Stimulated activated CD8-positive, alpha-beta memory T cell treated with anti-CD3 and anti-CD28 coated beads, Interleukin-2, amount 100 ng/mL, for 1 hour (primary cell): ENCODE results near the gene SMARCA5.
"Not testable (repeated sequence)": the region's sequence is repeated elsewhere in the genome, so short reads cannot be mapped to it uniquely, and the experiment has no call there.

Experiments used
- DNase-seq, 2 donors: peaks; one replicate each; pipeline ENCODE4 v3.0.0-alpha.2; 2020; ENCODE audit warnings: low read depth in 2 of 2

The SMARCA5 gene, protein sequence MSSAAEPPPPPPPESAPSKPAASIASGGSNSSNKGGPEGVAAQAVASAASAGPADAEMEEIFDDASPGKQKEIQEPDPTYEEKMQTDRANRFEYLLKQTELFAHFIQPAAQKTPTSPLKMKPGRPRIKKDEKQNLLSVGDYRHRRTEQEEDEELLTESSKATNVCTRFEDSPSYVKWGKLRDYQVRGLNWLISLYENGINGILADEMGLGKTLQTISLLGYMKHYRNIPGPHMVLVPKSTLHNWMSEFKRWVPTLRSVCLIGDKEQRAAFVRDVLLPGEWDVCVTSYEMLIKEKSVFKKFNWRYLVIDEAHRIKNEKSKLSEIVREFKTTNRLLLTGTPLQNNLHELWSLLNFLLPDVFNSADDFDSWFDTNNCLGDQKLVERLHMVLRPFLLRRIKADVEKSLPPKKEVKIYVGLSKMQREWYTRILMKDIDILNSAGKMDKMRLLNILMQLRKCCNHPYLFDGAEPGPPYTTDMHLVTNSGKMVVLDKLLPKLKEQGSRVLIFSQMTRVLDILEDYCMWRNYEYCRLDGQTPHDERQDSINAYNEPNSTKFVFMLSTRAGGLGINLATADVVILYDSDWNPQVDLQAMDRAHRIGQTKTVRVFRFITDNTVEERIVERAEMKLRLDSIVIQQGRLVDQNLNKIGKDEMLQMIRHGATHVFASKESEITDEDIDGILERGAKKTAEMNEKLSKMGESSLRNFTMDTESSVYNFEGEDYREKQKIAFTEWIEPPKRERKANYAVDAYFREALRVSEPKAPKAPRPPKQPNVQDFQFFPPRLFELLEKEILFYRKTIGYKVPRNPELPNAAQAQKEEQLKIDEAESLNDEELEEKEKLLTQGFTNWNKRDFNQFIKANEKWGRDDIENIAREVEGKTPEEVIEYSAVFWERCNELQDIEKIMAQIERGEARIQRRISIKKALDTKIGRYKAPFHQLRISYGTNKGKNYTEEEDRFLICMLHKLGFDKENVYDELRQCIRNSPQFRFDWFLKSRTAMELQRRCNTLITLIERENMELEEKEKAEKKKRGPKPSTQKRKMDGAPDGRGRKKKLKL

DNA sequence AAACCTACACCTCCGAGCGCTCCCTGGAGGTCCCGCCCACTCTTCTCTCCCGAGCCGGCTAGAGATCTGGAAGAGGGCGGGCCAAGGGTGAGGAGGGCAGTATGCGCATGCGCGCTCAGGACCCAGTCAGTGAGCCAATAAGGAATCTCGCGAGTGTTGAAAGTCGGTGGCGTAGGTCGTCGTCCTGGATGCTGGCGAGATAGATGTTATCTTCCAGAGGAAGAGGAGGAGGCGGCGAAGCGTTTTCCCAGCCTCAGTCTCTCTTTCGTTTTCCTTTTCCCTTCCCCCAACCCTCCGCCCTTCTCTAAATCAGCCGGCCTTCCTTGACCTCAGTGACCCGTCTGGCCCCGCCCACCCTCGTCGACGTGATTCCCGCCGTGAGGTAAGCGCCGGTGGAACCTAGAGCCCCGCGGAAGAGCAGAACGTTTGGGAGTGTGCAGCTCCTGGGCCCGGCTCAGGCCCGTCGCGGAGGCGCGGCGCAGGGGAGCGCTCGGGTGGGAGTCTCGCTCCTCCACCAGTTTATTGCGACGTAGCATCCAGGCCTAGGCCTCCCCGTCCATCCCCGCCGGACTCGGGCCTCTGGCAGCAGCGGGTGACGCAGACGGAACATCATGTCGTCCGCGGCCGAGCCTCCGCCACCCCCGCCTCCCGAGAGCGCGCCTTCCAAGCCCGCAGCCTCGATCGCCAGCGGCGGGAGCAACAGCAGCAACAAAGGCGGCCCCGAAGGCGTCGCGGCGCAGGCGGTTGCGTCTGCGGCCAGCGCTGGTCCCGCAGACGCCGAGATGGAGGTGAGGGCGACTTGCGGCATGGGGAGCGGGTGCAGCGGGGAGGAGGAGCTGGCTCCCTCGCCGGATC, at the start of gene SMARCA5:
TSS of gene SMARCA5 (plus strand) at position 389 of the 855 bp plus-strand sequence. CDS start at position 612, 223 bp downstream.
- peak; percentile 82 to 92 for DNase-seq

DNA sequence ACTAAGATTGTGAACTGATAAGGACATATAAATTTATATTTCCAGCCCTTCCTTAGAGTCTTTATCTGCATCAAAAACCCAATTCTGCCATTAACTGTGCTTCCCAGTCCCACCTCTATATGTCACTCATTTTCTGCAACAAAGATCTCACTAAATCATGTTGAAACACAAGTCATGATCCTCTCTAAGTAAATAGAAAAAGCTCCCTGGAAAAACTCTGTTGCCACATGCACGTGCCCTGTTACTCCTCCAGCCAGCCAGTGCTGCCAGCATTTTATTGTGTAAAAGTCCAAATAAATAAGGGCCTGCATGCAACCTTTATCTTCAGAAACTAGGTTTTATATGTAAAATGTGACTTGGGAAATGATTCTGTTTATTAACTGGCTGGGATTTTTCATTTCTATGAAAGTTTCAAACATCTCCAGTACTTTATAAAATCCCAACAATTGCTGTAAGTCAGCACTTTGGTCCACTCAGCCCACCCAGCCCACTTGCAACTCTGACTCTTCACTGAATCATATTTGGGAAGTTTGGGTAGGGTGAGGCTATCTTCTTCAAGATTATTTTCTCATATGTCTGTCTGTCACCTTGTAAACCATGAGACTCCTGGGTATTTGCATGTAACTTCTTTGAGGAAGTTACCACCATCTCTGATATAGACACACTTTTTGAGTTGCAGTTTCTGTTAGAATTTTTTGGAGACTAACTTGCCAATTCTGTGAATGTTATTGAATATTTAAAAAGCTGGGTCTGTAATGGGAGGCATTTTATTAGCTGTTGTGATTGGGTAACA, 40.0 kb upstream of the SMARCA5 start:
- no peak for DNase-seq

DNA sequence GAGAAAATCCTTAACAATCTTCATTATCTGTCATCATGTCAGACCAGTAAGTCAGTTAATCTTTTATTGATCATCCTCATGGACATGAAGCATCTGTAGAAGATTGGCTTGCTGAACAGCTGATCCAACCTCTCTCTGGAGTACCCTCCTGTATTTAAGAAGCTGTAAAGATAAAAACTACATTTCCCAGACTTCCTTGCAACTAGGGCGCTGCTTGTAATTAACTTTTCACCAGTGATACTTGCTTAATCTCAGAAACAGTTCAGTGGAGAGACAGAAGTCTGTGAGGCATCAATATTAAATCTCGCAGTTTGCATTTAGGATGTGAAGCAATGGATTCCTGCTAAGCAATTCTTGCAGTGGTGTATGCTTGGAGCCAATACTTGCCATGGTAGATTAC, 36.0 kb upstream of the SMARCA5 start:
- DNase-seq, result no peak

DNA sequence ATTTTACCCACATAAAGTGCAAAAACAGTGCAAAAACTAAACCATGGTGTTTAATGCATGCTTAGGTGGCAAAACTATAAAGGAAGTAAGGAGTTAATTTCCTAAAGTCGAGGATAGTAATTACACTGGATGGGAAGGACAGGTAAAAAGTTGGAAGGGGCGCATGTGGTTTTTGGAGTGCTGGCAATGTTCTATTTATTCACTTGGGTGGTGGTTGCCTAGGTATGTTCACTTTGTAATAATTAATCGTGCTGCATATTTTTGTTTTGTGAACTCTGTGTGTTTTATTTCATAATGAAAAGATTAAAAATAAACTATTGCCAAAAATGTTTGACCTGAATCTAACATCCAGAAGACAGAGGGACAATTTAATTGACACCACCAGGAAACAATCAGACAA, 32.1 kb upstream of the SMARCA5 start:
- DNase-seq, result no peak

DNA sequence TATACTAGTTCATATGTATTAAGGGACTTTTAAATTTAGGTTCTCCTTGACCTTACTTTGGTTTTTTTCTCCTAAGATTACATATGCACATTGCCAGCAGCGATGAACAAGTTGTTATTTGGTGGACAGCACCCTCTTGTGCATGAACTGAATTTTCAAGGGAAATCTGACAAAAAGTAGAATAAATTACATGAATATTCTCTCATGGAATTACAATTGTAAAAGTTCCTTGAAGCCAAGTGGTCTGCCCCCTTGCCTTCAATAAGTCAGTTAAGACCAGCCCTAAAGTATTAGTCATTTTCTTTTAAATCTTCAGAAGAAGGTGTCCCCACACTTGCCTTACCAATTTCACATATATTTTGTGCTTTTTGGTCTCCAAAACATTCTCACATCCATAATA, 30.7 kb upstream of the SMARCA5 start:
- no peak for DNase-seq

DNA sequence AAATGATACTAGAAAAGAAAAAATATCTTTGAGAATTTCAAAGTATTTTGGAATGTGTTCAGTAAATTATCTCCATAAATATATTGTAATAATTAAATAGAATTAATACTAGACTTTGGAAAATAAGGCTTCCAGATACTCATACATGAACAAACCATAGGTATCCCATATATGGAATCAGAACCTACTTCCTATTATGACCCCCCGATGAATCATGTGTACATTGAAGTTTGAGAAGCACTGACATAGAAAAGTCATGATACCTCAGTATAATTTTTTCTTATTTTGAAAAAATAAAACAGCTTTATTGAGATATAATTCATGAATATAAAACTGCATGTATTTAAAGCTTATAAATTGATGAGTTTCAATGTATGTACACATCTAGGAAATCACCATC, 27.2 kb upstream of the SMARCA5 start:
- DNase-seq, result no peak

DNA sequence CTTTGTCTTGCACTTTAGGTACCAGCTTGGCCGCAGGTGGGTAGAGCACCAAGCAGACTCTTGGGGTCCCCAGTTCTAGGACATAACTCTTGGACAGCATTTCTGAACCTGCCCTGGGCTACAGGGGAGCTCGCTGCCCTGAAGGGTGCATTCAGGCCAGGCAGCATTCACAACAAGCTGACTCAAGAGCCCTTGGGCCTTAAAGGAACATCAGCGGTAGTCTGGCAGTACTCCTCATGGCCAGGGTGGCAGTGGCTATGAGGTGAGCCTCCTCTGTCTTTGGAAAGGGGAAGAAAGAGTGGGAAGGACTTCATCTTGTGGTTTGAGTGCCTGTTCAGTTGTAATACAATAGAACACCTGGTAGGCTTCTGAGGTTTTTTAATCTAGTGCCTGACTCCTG, 24.8 kb upstream of the SMARCA5 start:
- no peak for DNase-seq

DNA sequence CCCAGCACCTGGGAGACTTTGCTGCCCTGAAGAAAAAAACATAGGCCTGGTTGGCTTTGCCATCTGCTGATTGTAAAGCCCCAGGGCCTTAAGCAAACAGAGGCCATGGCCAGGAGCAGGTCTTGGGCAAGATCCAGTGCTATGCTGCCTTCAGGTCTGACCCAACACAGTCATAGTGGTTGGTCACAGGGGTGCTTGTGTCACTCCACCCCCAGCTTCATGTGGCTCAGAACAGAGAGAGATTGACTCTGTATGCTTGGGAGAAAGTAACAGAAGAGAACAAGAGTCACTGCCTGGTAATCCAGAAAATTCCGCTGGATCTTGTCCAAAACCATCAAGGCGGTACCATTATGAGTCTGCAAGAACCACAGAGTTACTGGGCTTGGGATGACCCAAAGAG, 24.4 kb upstream of the SMARCA5 start:
- DNase-seq, result no peak

DNA sequence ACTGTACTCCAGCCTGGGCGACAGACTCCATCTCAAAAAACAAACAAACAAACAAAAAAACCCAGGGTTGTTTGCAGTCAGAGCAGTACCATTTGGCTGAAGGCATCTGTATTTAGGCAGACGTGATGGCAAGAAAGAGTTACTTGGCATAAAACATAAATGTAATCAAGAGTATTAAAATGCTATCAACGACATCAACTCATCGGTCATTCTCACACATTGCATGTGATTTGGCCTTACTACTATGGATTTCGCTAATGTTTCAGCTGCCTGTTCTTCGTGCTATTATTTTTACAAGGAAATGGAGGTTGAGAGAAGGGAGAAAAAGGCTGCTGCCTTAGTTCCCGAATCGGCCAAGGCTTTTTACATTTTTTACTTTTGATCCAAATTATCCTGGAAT, 15.5 kb upstream of the SMARCA5 start:
- no peak for DNase-seq

DNA sequence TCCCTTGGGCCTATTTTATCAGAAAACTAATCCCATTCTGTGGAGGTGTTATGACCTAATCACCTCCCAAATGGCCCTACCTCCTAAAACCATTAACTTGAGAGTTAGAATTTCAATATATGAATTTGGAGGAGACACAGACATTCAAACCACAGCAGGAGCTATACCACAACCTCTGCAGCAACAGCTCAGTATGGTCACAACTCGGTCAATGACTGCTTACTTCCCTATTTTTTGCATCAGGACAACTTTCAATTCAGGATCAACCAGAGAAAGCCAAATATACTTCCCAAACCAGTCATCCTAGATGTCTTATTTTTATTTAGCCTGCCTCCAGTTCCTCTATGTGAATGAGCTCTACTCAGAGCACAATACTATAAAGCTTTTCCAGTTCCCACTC, 11.3 kb upstream of the SMARCA5 start:
- no peak for DNase-seq

DNA sequence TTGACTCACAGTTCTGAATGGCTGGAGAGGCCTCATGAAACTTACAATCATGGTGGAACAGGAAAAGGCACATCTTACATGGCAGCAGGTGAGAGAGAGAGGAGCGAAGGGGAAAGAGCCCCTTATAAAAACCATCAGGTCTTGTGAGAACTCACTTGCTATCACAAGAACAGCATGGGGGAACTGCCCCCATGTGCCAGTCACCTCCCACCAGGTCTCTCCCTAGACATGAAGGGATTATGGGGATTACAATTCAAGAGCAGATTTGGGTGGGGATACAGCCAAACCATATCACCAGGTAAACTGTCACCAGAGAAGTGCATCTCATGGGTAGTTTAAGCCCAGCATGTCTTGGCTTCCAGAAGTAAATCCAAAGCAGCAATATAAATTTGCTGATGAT, 7.5 kb upstream of the SMARCA5 start:
- DNase-seq, result no peak

DNA sequence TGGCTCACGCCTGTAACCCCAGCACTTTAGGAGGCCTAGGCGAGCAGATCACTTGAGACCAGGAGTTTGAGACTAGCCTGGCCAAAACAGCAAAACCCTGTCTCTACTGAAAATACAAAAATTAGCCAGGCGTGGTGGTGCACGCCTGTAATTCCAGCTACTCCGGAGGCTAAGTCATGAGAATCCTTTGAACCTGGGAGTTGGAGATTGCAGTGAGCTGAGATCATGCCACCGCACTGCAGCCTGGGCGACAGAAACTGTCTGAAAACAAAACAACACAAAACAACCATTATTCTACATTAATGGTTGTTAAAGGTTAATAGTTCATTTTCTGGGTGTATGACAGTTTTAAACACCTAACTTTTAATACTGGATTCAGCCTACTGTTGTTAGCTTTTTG, 1.6 kb upstream of the SMARCA5 start:
- no peak for DNase-seq

DNA sequence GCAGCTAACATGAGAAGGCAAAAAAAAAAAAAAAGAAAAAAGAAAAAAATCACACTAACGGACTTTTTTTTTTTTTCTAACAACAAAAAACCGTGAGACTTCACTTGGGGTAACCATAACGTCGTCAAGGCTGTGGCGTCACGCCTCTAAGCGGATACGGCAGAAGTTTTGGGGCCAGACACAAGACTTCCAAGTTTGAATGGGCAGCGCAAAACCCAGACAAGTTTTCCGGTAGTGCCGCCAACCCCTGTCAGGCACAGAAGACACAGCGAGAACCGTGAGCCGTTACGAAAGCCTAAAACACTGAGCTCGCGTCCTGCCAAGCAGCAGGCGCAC, 556 bp upstream of the SMARCA5 start:
- DNase-seq, result no peak

DNA sequence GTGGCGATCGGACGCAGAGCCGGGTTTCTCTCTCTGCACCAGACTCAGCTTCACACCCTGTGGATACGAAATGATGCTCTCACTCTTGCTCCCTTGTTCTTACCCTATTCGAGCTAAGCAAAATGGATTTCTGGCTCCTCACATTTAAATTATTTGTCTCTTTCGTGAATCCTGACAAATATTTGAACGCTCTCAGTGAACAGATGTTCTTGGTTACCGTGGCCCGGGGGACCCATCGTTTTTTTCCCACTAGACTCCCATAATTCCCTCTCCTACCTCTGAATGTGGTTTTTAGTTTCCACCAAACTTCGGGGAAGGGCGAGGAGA, 630 bp downstream of the SMARCA5 start:
- DNase-seq, result no peak

DNA sequence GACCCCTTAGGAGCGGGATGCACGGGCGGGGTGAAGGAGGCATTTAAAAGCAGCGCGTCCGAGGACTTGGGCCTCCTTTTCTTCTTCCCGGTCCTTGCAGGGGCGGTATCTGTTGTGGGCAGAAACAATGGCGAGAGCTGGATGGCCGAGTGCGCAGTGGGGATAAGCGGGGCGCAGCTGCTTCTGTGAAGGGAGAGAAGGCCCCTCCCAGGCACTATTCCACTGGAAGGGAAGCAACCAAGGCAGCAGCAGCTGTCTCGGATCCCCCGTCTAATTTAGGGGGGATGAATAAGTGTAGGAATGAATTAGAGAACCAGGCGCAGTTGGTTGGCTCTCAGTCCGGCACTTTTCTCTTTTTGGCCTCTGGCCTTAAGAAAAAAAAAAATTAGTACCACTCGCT, 995 bp downstream of the SMARCA5 start:
- DNase-seq, result no peak

DNA sequence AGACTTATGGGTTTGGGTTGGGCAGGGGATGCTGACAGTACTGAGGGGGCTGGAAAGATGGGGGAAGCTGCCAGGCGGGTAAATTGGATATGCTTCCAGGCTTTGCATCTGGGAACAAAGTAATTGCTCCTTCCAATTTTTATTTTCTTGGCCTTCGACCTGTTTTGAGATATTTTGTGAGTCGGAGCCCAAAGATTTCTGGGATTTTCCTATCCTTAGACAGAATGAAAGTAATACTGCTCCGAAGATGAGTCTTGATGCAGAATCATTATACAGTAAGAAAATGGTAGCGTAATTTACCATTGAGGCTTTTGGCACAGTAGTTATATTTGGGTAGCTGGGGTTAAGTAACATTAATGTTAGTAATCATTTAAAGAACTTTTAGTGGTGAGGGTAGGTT, 1.4 kb downstream of the SMARCA5 start:
- DNase-seq, result no peak

DNA sequence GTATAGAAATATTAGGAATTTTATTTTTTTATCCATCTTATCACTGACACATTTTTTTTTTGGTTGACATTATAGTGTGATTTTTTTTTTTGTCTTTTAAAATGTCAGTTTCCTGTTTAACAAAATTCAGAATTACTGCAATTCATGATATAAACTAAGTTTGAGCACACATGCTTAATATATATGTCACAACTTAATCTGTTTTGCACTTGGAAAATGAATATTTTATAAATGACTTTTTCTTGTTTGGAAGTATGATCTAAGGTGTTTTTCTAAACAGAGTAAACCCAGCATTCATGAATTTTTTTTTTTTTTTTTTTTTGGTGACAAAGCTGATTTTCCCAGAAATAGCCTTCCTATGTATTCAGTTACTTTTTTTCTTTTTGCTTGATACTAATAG, 2.4 kb downstream of the SMARCA5 start:
- no peak for DNase-seq

DNA sequence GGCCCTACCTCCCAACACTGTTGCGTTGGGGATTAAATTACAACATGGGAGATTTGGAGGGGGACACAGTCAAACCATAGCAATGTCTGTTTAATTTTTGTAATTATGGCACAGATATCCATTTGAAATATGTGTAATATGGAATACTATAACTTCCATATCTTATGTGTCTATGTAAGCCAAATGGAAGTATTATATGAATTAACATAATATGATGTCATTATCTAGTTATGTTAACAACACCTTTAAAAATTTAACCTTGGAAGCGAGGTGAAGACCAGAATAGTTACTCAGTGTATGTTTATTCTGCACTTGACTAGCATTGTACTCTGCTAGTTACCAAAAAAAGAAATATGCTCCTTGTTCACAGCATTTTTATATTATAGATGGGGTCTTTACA, 4.3 kb downstream of the SMARCA5 start:
- no peak for DNase-seq

DNA sequence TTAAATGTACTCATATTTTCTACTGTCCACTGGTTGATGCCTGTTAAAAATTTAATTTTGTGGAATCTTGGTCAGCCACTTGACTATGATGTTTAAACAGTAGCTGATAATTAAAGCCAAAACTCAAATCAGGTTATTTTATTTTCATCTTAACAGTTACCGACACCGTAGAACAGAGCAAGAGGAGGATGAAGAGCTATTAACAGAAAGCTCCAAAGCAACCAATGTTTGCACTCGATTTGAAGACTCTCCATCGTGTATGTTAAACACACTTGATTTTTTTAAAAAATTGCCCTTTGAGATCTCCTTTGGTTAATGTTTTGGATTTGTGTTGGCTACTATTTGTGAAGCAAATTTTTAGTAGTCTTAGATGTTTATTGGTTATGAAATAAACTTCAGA, 10.7 kb downstream of the SMARCA5 start:
- DNase-seq, result no peak

DNA sequence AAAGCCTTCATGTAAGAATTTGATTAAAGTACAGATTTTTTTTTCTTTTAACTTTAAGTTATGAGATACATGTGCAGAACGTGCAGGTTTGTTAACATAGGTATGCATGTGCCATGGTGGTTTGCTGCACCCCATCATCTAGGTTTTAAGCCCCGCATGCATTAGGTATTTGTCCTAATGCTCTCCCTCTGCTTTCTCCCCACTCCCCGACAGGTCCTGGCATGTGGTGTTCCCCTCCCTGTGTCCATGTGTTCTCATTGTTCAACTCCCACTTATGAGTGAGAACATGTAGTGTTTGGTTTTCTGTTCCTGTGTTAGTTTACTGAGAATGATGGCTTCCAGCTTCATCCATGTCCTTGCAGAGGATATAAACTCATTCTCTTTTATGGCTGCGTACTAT, 14.5 kb downstream of the SMARCA5 start:
- not testable (repeated sequence) for DNase-seq

DNA sequence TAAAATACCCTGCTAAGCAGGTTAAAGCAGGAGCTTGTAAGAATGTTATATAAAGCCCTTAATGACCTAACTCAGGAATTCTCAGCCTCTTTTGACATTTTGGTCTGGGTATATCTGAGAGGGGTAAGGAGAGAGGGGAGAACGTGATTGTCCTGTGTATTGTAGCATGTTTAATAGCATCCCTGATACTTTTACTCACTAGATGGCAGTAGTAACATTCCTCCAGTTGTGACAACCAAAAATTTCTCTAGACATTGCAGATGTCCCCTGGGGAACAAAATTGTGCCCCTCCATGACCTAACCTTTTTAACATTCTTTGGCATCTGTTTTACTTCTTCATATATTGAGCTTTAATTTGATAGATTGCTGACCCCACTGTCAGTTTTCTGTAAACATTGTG, 17.9 kb downstream of the SMARCA5 start:
- no peak for DNase-seq
